GM19023 (cell line): ENCODE results near the gene LRRC7.
"Not testable (repeated sequence)": the region's sequence is repeated elsewhere in the genome, so short reads cannot be mapped to it uniquely, and the experiment has no call there.

Experiments used
- ATAC-seq: cut with Tn5 transposase; IDR thresholded peaks from one replicate; pipeline ENCODE4 v1.9.1; 2021; ENCODE audit warnings: mild to moderate bottlenecking, moderate library complexity; ENCODE audit not compliant: unreplicated experiment

LRRC7 gene

DNA sequence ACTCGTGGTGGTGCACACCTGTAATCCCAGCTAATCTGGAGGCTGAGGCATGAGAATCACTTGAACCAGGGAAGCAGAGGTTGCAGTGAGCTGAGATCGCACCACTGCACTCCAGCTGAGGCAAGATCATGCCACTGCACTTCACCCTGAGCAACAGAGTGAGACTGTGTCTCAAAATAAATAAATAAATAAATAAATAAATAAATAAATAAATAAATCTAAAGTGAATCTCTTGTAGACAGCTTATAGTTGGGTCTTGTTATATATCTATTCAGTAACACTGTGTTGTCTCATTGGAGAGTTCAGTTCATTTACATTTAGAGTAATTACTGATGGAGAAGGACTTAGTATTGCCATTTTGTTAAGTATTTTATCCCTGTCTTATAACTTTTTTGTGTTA, 379.2 kb downstream of the LRRC7 start:
- no peak for ATAC-seq

DNA sequence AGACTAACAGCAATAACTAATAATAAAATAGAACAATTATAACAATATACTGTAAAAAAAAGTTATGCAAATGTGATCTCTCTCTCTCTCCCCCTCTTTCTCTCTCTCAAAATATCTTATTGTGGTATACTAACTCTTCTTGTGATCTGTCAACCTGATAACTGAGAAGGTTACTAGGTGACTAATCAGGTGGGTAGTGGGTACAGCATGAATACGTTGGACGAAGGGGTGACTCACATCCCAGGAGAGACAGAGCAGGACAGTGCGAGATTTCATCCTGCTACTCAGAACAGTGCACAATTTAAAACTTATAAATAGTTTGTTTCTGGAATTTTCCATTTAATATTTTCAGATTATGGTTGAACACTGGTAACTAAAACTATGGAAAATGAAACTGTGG, 380.1 kb downstream of the LRRC7 start:
- no peak for ATAC-seq

DNA sequence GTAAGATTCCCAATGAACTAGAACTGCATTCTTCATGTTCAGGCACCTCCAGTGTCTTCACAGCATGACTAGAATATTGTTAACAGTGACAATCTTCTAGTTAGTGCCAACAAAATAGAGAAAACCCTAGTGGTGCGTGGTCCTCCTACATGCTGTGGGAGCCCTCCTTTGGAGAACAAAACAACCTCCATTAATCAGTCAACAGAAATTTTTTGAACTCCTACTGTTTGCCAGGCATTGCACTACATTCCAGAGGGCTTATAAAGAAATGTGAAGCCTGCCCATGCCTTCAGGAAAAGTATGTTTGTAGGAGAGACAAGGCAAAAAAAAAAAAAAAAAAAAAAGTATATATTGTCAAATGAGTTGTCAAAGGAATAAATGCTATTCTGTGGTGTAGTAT, 385.0 kb downstream of the LRRC7 start:
- no peak for ATAC-seq

DNA sequence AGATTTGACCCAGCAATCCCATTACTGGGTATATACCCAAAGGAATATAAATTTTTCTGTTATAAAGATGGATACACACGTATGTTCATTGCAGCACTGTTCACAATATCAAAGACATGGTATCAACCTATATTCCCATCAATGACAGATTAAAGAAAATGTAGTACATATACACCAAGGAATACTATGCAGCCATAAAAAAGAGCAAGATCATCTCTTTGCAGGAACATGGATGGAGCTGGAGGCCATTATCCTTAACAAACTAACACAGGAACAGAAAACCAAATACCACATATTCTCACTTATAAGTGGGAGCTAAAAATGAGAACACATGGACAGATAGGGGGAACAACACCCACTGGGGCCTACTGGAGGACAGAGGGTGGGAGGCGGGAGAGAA, 394.7 kb downstream of the LRRC7 start:
- ATAC-seq = not testable (repeated sequence)

DNA sequence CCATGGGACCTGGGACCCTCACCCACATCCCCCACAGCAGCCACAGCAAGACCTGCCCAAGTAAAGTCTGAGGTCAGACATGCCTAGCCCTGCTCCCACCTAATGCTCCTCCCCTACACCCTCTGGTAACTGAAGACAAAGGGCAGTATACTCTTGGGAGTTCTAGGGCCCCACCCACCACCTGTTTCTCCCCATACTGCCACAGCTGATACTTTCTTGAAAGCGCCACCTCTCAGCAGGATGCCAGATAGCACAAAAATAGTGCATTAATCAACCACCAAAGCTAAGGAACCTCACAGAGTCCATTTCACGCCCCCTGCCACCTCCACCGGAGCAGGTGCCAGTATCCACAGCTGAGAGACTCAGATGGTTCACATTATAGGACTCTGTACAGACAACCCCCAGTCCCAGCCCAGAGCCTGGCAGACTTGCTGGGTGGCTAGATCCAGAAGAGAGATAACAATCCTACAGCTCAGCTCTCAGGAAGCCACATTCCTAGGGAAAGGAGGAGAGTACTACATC, 399.6 kb downstream of the LRRC7 start:
- ATAC-seq = no peak

DNA sequence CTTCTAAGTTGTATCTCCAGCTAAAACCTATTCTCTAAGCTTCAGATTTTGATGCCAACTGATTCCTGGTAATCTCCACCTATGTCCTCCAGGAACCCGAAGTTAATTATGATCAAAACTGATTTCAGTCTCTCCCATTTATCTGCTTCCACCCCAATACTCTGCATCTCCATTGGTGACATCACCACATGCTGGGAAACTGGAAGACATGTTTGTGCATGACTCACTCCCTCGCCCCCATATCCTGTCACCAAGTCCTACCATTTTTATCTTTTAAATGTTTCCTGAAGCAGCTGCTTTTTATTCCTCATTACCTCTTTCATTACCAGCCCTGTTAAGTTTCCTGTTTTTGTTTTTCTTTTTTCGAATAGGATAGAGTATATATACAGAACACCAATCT, 409.2 kb downstream of the LRRC7 start:
- no peak for ATAC-seq

DNA sequence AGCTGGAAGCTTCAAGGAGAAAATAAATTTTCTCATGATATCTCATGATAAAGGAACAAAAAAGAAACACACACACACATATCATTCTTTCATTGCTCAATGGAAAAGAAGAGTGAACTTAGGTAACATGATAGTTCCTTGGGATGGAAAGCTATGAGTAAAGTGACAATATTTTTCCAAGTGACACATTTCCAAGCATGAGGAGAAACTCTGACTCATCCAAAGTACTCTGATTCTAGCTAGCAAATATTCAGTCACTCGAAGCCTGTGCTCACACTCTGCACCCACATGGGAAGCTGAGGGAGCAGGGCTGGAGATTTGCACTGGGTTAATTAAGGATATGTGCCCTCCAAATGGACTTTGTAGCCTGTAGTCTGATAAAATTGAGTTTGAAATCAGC, 415.3 kb downstream of the LRRC7 start:
- ATAC-seq = no peak

DNA sequence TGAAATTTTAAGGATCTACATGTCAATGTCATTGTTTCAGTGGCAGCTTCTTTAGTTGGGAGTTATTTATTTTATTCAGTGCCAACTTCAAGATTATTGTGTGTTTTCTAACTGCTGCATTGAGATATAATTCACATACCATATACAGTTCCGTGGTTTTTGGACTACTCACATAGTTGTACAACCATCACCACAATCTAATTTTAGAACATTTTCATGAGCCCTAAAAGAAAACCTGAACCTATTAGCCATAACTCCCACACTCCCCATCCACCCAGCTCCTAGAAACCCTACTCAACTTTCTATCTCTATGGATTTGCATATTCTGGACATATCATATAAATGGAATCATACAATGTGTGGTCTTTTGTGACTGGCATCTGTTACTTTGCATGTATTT, 417.7 kb downstream of the LRRC7 start:
- ATAC-seq = no peak

DNA sequence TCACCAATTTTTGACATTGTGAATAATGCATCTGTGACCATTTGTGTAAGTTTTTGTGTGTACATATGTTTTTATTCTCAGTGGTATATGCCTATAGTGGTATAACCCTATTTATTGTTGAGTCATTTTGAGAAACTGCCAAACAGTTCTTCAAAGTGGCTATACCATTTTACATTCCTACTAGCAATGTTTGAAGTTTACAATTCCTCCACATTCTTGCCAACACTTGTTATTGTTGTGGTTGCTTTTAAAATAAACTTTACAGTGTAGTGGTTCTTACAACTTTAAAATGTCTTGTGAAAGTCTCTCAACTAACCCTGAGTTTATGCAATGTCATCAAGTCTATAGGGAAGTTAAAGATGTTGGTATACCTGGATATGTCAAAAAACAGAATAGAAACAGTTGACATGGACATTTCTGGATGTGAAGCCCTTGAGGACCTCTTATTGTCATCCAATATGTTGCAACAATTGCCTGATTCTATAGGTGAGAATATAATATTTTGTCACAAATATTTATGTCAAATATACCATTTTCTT, 418.2 kb downstream of the LRRC7 start:
- no peak for ATAC-seq

DNA sequence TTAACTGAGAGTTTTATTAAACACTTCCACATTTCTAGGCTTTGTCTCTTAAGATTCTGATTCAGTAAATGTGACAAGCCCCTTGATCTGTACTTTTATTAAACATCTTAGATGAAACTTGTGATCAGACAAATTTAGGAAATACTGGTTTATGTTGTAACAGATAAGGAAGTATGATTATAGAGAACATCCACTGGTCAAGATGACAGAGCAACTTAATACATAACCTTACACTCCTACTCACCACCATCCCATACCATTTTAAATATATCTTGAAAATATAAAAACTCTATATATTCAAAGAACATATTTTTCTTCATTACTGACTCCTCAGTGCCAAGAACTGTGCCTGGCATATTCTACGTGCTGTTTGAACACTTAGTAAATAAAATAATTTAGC, 420.2 kb downstream of the LRRC7 start:
- ATAC-seq = no peak

DNA sequence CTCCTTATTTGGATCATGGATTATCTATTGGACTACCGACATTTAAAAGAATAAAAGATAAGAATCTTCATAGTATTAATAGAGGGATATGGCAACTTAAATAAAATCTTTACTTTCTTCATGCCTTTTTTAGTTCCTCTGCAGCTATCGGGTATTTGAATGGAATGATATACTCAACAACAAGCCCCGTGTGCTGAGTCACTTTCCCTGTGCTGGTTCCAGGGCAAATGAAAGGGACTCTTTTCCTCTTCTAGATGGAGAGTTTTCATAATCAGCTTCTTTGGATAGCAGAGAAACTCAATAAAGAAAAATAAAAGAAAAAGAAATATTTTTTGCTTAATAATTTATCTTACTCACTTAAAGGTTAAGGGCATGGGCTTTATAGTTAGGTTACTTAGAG, 423.9 kb downstream of the LRRC7 start:
- ATAC-seq = no peak

DNA sequence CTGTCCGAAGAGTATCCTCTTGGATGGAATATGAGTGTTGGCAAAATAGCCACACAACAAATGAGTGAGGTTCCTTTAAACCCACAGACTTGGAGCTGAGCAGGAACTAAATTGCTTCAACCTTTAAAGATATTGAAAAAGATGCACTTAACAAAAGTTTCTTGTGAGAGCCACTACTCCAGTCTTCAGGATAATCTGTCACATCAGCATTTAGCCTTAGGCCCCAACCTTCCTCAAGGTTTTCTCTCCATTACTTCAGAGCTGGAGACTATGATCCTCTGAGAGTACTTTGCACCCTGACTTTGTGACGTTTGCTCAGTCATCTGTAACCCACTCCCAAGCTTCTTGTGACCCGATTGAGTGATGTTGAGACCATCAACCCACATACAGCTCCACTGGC, 424.9 kb downstream of the LRRC7 start:
- no peak for ATAC-seq

DNA sequence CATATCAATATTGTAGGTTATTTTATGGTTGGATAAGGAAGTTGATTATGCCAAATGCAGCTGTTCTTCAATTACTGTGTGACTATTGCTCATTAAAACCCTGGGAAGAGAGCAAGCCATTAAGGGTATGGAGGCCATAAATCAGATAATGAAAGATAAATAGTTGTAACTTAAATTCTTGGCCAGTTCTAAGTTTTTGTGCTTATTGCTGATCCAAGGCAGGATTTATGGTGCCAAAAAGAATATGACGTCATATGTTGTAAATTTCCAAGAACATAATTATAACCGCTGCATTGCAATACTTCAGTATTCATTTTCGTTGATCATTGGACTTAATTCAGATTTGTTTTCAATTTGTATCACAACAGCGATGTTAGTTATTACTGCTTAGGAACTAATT, 426.1 kb downstream of the LRRC7 start:
- no peak for ATAC-seq

DNA sequence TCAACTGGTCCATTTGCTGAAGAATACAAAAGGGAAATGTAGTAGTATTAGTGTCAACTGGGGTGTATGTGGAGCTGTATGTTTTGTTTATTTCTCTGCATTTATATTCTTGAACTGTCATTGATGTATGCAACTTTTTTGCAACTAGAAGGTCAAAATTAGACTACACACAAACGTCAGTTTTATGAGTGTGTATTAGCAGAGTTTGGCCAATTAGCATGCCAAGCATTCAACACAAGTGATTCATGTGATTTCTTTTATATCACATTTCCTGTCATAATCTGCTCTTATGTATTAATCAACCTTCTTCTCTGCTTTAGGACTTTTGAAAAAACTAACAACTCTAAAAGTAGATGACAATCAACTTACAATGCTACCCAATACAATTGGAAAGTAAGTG, 426.5 kb downstream of the LRRC7 start:
- ATAC-seq = no peak

DNA sequence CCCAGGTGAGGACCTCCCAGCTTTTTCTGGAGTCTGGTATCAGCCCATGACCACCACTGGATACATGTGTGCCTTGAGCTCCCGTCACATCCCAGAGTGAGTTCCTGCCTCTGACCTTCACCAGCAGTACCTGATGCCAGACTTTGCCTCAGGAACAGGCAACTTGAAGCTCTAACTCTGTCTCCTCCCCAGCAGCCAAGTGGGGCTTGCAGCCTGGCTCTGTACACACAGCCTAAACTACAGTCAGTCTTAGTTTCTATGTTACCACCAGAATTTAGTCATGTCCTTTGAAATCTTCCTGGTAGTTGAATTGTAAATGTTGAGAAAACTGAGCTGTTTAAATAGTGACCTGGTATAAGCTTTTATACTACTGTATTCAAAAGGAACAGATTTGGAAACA, 431.1 kb downstream of the LRRC7 start:
- no peak for ATAC-seq

DNA sequence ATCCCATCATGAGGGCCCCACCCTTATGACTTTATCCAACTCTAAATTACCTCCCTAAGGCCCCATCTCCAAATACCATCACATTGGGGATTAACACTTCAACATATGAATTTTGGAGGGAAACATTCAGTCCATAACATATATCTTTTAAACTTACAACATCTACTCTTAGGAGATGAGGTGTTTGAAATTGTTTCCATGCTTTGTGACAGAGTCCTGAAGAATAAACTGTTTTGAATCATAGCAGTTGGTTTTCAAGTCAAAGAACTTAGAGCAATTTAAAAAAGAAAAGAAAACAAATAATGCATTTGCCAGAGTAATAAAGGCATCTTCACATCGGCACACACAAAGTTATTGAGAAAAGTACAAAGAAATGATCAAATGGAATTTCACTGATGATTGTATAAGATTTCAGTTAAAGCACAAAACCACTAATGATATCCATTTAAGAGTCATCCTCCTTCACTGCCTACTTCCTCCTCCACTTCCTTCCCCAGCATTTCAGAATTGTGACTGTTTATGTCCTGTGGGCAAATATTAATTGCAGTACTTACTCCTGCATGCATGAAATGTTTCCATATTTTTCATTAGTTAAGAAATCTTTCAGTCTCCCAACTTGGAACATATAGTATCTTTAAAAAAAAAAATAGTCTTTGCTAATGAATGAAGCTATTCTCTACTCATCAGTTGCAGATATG, 435.6 kb downstream of the LRRC7 start:
- ATAC-seq = no peak

DNA sequence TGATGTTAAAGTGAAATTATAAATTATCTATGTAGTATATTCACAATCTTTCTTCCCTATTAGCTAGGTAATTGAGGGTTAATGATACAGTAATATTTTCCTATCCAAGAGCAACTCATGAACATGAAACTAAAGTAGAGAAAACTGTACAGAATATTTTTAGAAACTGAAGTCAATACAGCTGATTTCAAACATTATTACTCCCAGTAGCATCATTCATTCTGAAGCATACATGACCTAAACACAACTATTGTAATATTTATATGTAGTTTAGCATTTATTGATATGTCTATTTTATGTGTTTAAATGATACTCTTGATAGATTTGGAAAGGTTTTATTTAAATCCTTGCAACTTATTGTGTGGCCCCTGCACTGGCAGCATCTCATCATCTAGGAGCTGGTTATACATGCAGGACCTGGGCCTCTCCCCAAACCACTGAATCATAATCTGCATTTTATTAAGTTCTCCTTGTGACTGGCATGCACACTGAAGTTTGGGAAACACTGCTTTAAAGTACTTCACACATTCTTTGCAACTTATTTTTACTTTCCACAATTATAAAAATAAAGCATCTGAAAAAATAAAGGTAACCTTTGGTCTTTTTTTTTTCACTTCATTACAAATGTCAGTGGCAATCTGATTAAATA, 437.8 kb downstream of the LRRC7 start:
- ATAC-seq = no peak

DNA sequence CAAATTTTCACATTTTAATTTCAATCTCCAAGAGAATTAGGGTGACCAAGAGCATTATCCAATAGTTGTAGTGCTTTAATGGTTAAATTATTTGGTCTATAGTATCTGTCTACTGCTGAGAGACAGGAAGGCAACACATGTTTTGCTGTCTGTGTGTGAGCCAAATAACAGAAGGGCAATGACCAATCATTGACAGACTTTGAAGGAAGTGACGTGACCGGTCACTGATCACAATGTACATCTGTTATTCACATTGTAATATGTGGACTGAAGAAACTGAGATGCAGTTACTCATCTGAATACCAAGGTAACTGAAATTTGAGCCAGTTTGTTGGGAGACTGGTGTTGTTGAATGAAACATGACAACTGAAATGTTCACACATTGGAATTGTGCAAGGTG, 440.9 kb downstream of the LRRC7 start:
- ATAC-seq = no peak

DNA sequence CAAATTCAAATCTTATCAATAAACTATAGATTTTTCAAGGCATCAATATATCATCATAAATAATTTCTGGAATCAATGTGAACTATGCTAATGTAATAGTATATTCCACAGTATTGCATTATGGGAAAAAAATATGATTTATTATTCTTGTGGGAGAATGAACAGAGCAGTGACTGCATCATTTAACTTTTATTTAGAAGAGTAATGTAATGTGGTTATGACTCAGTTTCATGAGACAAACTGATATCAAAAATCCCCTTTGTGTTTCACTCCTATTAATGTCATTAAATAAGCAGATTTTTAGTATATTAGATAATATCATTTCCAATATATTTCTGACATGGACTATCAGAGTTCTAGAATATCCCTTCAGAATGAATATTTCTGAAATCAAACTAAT, 450.0 kb downstream of the LRRC7 start:
- ATAC-seq = no peak

DNA sequence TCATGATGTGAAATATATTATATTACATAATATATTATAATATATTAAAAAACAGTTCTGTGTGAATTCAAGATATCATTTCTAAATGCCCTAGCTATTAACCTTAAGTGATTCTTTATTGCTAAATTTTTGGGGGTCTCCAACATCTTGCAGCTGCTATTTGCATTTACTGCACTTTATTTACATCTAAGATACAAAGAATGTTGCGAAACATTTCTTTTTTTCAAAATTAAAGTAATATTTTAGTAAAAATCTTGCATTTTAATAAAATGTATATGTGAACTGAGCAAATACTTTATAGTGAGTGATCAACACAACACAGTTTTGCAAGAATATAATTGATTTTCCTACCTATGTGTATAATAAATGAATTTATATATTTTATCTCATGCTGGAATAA, 456.6 kb downstream of the LRRC7 start:
- ATAC-seq = no peak

DNA sequence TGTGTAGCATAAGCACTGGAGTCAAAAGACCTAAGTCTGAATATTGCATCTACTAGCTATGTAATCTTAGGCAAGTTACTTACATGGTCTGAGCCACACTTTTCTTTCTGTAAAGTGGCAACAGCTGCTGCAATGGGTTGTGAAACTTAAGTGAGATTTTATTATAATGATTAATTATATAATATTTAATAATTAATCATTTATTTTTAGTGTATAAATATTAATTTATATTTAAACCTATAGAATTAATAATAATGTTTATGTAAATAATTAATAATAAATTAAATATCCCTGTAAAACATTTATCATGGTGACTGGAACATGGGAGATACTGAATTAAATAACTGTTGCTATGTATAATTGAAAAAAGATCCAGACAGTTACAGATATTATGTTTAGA, 457.3 kb downstream of the LRRC7 start:
- no peak for ATAC-seq

DNA sequence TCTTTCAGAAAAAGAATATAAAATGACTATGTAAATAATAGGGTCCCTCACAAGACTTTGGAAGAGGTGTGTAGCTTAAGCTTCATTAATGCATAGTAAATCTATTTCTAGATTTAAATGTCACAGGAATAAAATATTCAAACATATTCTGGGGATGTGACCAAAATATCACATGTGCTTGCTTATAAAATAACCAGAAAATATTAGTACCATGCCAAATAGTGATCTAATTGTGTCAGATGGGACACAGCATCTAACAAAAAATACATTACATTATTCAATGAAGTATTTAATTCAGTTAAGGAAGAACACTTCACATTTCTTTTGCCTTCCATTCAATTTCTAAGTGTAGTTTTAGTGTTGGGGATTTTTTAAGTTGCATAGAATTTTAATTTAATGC, 458.1 kb downstream of the LRRC7 start:
- ATAC-seq = no peak
